RWPE1 (cell line): ENCODE results near the gene ARMC5.
"Not testable (repeated sequence)": the region's sequence is repeated elsewhere in the genome, so short reads cannot be mapped to it uniquely, and the experiment has no call there.

Source experiments
- CTCF ChIA-PET: fragments of 350-600 bp; sonication (Branson Sonifier 250); formaldehyde crosslinking; extraction: SDS; loops from one replicate; lab custom pipeline; 2021; lab: Yijun Ruan, JAX
- POLR2A ChIA-PET: fragments of 400-600 bp; formaldehyde crosslinking; extraction: SDS; loops from one replicate; lab custom pipeline; 2020; ENCODE audit warnings: antibody characterized with exemption; ENCODE audit not compliant: low non-redundant PET; lab: Yijun Ruan, JAX
- DNase-seq: peaks from one replicate; pipeline ENCODE4 v3.0.0; 2012; ENCODE audit warnings: low spot score
- H3K27ac ChIP-seq: fragments of 450-650 bp; 2 replicates; pipeline ENCODE4 v1.5.1; 2017
- TF ChIP-seq, protein P1 (sequence below): fragments of 450-650 bp; conservative IDR thresholded peaks from 2 replicates; pipeline ENCODE4 v1.5.1; 2017; ENCODE audit warnings: low read depth, mild to moderate bottlenecking

The ARMC5 gene

DNA sequence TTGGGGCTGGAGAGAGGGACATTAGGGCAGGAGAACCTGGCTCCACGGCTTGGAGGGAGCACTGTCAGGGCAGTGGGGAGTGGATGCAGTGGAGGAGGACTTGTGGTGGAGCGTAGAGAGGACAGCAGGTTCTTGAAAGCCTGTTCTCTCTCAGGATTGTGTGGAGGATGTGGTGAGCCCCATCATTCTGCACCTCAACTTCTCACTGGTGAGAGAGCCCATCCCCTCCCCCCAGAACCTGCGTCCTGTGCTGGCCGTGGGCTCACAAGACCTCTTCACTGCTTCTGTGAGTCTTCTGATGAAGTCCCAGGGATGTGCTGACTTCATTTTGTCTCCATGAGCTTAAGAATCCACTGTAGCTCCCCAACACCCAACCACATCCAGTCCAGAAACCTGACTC is 44.6 kb upstream of the ARMC5 start:
- no peak for DNase-seq
- no peak overlapping the region for H3K27ac ChIP-seq
- TF ChIP-seq, protein P1, sequence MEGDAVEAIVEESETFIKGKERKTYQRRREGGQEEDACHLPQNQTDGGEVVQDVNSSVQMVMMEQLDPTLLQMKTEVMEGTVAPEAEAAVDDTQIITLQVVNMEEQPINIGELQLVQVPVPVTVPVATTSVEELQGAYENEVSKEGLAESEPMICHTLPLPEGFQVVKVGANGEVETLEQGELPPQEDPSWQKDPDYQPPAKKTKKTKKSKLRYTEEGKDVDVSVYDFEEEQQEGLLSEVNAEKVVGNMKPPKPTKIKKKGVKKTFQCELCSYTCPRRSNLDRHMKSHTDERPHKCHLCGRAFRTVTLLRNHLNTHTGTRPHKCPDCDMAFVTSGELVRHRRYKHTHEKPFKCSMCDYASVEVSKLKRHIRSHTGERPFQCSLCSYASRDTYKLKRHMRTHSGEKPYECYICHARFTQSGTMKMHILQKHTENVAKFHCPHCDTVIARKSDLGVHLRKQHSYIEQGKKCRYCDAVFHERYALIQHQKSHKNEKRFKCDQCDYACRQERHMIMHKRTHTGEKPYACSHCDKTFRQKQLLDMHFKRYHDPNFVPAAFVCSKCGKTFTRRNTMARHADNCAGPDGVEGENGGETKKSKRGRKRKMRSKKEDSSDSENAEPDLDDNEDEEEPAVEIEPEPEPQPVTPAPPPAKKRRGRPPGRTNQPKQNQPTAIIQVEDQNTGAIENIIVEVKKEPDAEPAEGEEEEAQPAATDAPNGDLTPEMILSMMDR = no peak
- POLR2A ChIA-PET = no interaction called here
- CTCF ChIA-PET = no interaction called here

DNA sequence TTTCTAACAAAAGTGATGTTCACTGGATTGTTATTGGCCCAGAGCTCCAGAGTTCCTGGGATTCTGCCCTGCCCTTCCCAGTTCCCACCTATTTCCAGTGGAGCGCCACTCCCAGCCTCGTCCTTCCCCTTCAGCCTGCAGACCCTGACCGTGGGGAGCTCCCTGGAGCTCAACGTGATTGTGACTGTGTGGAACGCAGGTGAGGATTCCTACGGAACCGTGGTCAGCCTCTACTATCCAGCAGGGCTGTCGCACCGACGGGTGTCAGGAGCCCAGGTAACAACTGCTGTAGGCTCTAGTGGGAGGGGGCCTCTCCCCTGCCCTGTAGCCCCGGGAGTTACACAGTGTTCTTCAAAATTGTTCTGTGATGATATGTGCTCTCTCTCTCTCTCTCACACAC is 42.9 kb upstream of the ARMC5 start:
- POLR2A ChIA-PET = no interaction called here
- DNase-seq = no peak
- no peak overlapping the region for H3K27ac ChIP-seq
- CTCF ChIA-PET = no interaction called here
- TF ChIP-seq, protein P1 = no peak

DNA sequence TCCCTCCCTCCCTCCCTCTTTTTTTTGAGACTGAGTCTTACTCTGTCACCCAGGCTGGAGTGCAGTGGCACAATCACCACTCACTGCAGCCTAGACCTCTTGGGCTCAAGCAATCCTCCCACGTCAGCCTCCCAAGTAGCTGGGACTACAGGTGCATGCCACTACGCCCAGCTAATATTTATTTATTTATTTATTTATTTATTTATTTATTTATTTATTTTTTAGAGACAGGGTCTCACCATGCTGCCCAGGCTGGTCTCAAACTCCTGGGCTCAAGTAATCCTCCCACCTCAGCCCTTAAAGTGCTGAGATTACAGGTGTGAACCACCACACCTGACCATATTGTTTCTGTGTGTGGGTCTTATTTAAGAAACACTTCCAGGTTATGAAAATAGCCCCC is 42.3 kb upstream of the ARMC5 start:
- CTCF ChIA-PET, POLR2A ChIA-PET, H3K27ac ChIP-seq, DNase-seq: not testable (repeated sequence)

DNA sequence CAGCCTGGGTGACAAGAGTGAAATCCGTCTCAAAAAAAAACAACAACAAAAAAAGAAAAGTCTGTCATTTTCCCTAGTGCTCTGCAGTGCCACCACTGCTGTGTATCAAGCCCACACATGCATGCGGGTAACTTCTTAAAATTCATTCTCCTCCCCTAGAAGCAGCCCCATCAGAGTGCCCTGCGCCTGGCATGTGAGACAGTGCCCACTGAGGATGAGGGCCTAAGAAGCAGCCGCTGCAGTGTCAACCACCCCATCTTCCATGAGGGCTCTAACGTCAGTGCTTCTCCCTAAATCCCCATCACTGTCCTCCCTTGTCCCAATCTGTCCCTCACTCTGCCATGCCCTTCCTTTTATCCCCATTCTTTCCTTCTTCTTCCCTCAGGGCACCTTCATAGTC is 41.4 kb upstream of the ARMC5 start:
- CTCF ChIA-PET = no interaction called here
- no peak for DNase-seq
- POLR2A ChIA-PET = no interaction called here
- H3K27ac ChIP-seq = no peak overlapping the region
- TF ChIP-seq, protein P1 = no peak

DNA sequence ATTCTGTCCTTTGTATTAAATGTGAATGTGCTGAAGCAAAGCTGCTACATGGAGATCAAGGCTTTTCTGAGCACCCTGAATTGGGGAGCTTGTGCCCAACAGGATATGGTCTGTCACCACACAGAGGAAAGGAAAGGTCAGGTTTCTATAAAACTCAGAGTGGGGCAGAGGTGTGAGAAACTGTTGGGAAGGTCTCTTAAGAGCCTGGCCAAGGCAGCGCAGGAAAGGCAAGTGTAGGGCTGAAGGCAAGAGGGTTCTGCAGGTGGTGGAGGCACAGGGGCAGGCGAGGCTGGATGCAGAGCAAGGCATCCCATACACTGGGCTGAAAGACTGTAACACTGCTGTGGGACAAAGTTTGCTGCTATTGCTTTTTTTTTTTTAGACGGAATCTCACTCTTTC is 39.3 kb upstream of the ARMC5 start:
- ChIA-PET POLR2A (interaction anchor here (0.7 kb wide), 1 partner anchor 275 kb away, joined by 3 read pairs; no protein-coding TSS in a partner anchor), CTCF (no interaction called here)
- TF ChIP-seq, protein P1 = no peak
- no peak for DNase-seq
- no peak overlapping the region for H3K27ac ChIP-seq

DNA sequence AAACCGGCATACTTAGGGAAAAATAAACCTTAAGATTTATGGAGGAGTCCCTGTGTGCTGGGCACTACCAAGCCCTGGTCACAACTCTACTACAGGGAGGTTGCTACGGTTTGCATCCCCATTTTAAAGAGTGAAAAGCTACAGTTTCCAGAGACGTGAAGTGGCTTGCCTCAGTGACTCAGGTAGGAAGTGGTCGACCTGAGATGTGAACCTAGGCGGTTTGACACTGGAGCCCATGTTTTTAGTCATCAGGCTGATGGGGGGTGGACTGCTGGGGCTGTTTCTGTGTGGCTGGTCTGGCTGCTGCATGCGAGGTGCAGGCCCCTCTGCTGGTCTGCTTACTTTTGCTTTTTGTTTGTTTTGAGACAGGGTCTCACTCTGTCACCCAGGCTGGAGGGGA is 37.7 kb upstream of the ARMC5 start:
- ChIA-PET CTCF (interaction anchor here (0.6 kb wide), 1 partner anchor 61 kb away, joined by 3 read pairs; no protein-coding TSS in a partner anchor), POLR2A (no interaction called here)
- DNase-seq = no peak
- no peak overlapping the region for H3K27ac ChIP-seq
- TF ChIP-seq, protein P1 = no peak

DNA sequence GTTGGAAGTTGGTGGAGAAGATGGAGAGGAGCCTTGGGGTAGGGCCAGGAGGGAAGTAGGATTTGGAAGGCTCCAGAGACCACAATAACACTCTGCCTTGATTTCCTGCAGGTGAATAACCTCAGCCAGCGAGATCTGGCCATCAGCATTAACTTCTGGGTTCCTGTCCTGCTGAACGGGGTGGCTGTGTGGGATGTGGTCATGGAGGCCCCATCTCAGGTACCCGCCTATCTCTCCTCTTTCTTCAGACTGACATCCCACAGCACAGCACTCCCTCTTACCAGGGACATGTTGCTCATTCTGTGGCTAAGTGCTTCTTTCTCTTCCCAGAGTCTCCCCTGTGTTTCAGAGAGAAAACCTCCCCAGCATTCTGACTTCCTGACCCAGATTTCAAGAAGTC is 36.1 kb upstream of the ARMC5 start:
- no peak for DNase-seq
- TF ChIP-seq, protein P1 = no peak
- ChIA-PET CTCF (no interaction called here), POLR2A (no interaction called here)
- H3K27ac ChIP-seq = no peak overlapping the region
